Femur (tissue), 1 donor: ENCODE results near the gene PTPRC.

Experiments
- DNase-seq: peaks from one replicate; pipeline ENCODE4 v3.0.0-alpha.2; 2017

The PTPRC gene

GRCh38 chr1:198648592-198648991 is 9.8 kb downstream of the PTPRC start:
- no peak for DNase-seq

DNA sequence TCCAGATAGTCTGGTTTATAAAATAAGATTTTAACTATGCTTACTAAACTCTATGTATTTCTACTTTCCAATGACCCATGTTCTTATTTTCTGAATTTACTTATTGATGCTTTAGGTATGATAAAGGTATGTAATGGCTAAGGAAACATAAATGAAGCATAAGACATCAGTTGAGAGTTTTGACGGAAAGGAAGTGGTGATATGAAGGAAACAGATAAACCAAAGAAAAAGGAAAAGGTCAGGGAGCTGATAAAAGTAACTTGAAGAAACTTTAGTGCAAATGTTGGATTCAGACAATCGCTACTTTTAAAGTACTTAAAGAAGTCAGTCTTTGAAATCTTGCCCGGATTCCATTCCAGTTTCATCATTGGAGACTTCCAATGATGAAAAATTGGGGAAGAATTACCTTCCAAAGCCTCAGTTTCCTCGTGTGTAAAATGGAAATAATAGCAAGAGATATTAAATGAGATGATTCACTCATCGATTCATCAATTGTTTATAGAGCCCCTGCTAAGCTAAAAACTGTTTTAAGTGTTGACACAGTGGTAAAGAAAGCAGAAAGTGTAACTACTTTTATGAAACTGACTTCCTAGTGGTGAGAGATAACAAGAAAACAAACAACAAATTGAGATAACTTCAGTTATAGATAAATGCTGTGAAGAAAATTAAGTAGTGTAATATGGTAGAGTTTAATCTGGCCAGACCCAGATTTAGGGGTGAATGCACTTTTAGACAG is 10.6 kb downstream of the PTPRC start:
- no peak for DNase-seq

- no peak for DNase-seq
Observed at GRCh38 chr1:198649968-198650338, 11.1 kb downstream of the PTPRC start.

DNA sequence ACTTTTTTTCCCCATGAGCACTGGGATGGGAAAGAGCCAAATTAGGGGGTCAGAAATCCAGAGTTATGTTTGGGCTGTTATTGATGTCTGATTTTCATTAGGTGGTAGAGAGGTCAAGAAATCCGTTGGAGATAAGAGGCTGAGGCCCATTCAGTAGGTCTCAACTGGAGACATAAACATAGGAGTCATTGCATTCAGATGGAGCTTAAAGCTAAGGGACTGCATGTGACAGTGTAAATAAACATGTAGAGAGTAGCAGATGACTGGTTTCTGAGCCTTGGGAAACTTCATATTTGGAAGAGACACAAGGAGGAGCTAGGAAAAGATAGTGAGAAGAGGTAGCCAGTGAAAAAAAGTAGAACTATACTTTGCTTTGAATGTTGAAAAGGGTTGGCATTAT is 11.7 kb downstream of the PTPRC start:
- DNase-seq: no peak

- DNase-seq: no peak
Observed at GRCh38 chr1:198651650-198652400, 13.0 kb downstream of the PTPRC start.

DNA sequence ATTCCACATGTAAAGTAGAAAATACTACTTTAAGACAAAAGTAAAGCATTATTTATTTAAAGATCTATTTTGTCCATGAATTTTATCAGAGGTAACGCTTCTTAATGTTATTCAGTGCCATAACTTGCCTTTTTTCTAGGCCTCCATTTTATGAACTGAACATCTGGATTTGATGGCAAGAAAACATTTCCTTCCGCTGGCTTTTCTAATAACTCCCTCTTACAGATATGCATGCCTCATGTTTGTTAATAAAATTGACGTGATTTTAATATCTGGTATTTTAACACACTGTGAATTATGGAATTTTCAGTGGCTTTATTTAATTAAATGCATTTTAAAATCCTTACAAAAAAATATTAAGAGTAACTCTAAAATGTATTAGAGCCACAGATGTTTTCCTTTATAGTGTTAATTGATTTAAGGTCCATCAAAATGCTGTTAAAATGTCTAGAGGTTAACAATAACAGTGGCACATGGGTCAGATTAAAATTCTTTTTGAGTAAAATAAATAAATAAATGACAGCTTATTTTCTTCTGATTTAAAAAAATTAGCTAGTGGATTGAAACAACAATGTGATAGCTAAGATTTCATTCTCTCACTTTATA is 15.1 kb downstream of the PTPRC start:
- no peak for DNase-seq

GRCh38 chr1:198655459-198656121 is 16.8 kb downstream of the PTPRC start:
- DNase-seq: no peak

- no peak for DNase-seq
Observed at GRCh38 chr1:198656500-198656932, 17.7 kb downstream of the PTPRC start.

DNA sequence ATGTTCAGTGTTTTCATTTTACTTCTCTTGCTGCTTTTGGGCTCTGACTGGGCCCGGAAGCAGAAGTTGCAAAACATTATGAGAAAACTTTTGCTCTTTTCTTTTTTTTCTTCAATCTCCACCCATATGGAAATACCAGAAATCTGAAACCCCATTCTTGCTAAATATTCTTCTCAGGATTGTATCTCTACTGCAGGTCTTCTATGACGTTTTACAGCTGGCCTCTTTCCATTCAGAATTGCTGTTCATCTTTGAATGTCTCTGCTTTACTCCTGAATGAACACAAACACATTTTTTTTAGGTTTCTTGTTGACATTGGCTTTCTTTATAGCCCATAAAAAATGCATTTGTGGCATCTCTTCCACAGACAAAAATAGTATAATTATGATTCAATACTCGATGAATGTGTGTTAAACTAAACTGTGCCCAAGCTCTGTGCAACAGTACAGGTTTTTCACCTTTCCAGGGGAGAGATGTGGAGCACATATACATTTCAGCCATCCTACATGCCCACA is 18.8 kb downstream of the PTPRC start:
- DNase-seq: no peak

- no peak for DNase-seq
Observed at GRCh38 chr1:198660341-198661261, 21.8 kb downstream of the PTPRC start.

DNA sequence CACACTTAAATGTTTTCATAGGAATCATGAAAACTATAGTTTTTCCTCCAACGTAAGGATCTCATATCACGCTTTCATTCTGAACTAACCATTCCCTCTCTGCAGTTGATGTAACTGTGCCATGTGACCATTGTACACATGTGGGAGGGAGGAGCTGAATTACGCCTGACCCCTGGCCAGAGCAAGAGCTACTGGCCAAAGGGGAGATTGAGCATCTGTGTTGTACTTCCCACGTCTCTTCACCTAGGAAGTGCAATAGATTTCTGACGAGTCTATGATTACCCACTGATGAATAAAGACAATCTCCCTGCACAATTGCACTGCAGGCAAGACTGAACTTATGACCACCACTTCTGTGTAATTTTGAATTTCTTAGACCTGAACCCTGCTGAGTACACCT is 24.0 kb downstream of the PTPRC start:
- no peak for DNase-seq

DNA sequence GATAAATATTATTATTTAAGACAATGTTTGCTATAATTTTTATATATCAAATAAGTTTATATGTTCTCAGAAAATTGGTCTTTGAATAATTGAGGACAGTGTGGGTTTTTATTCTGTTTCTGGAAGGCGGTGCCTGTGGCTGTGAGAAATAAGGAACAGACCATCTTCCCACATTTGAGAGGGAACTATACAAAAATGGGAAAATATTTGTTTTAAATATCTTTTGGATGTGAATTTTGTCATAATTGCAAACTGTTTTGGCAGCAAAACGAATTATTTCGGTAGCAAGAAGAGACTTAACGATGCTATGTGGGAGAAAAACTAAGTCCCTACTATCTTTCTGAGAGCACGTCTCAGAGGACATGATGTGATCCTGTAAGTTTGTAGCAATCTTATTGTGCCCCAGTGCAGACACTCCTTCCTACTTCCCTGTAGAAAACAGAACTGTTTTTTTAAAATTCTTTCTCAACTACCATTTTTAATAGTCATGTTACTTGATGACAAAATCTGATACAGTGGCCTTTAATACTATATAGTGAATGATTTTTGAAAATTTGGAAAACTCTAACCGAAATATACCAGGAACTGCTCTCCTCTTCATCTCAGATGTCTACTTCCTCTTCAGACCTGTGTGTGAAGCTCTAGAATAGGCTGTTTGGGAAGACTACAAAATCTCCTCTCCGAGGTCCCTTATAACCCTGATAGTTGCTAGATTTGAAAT is 25.4 kb downstream of the PTPRC start:
- DNase-seq: no peak

DNA sequence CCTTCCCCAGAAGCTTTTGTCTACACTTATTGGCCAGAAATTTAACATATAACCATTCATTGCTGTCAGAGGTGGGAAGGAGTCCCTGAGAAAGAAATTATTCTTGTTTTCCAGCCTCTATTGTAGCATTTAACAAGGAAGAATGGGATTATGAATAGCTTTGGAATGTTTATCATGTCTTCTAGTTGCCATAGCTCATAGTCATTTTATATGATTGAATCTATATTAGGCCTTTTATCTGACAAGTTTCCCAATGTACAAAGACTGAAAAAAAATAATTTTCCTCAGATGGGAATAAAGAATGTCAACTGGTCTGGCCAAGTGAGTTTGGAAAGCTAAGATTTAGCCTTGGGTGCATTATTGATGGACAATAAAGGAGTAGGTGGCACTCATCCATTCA is 28.3 kb downstream of the PTPRC start:
- no peak for DNase-seq

- DNase-seq: no peak
Observed at GRCh38 chr1:198667807-198668206, 29.0 kb downstream of the PTPRC start.

DNA sequence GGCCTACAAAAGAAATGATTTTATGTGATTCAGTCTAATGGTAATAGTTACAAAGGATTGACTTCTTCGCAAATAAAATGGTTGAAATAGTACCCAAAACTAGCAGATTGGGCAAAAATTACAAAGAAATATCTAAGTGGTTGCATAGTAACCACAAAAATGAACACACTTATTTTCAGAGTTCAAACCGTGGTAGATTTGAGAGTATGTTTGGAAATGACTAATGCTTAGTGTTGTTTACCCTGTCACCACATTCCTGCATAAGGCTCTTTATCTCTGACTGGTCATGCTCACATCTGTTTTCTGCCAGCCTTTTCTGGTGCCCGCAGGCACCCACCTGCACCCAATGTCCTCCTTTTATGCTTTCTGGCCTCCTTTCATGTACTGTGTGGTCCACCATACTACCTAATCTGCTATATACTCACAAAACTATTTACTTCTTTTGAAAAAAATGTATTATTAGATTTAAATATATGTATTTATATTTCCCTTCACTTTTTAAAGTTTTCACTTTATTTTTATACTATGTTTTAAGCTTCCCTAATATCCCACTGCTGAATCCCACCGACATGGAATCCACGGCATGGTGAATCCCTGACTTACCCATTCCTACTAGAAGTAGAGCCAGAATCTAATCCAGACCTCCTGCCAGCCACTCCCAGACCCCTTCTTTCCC is 30.3 kb downstream of the PTPRC start:
- no peak for DNase-seq

DNA sequence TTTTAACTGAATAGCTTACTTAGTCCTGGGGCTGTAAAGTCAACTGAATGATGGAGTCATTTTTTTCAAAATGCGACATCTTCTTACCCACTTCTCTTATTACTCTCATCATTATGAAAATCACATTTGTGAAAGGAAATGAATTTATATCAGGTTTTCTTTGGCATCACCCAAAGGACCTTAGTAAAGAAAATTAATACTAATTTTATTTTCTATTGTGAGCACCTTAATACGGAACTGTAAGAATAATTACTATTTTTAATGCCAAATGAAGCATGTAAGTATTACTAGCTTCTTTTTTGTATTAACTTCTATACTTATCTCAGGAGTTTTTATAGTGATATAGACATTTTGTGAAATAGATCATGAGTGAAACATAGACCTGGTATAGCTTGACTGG is 30.9 kb downstream of the PTPRC start:
- no peak for DNase-seq

DNA sequence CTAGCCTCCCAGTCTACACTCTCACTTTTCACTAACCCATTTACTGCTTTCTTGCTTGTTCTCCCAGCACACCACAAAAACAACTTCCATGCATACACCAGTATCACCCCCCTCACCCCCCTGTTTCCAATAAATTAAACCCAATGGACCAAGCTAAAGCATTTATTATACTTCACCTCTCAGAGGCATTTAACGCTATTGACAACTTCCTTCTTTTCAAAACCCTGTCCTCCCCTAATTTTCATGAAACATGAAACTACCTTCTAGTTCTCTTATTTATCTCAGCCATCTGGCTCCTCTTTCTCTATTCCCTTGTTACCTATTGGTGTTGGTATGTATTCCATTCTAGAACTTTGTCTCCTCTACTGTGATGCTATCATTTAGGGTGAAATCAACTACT is 32.3 kb downstream of the PTPRC start:
- DNase-seq: no peak

GRCh38 chr1:198672124-198672523 is 33.3 kb downstream of the PTPRC start:
- DNase-seq: no peak

GRCh38 chr1:198674009-198674408 is 35.2 kb downstream of the PTPRC start:
- DNase-seq: no peak

GRCh38 chr1:198676253-198676652 is 37.4 kb downstream of the PTPRC start:
- DNase-seq: no peak

- DNase-seq: no peak
Observed at GRCh38 chr1:198677027-198677426, 38.2 kb downstream of the PTPRC start.
